Ovary (tissue), 9 donors: Measurements from ENCODE around the gene MALRD1. TPM values are rescaled to one million over a fixed set of nuclear protein-coding genes. Genes with fewer than 3 reads are reported as not detected.

Experiments used
- DNase-seq, 5 donors: peaks; one replicate each; pipeline ENCODE4 v3.0.0-alpha.2; 2019 to 2020
- H3K27ac ChIP-seq, 2 donors: fragments of 200-600 bp; one replicate each; pipeline versions ENCODE4 v1.5.1 to v1.8.0; 2019 to 2022
- H3K27me3 ChIP-seq: fragments of 200-600 bp; one replicate; pipeline ENCODE4 v1.8.0; 2022
- H3K36me3 ChIP-seq: fragments of 200-600 bp; sonication (generic); one replicate; pipeline ENCODE4 v1.5.1; 2019
- H3K4me1 ChIP-seq: one replicate; pipeline ENCODE4 v1.8.1; 2013; ENCODE audit warnings: mild to moderate bottlenecking, moderate library complexity; ENCODE audit not compliant: insufficient read depth
- H3K4me3 ChIP-seq: fragments of 200-600 bp; sonication (generic); one replicate; pipeline ENCODE4 v1.5.1; 2017
- H3K9me3 ChIP-seq, 2 donors: fragments of 200-600 bp in 1 of 2; sonication (generic) in 1 of 2; one replicate each; pipeline versions ENCODE4 v1.5.1 to v1.8.1; 2013 to 2019; ENCODE audit warnings: mild to moderate bottlenecking in 1 of 2, moderate library complexity in 1 of 2
- CTCF ChIP-seq, 3 donors: fragments of 450-650 bp in 2 of 3; fragments of 200-600 bp in 1 of 3; IDR thresholded peaks; one replicate each; pipeline versions ENCODE4 v1.5.1 to v1.8.0; 2016 to 2022; ENCODE audit warnings: antibody characterized with exemption in 3 of 3, mild to moderate bottlenecking in 1 of 3
- EP300 ChIP-seq: sonication (generic); formaldehyde crosslinking; IDR thresholded peaks from one replicate; pipeline ENCODE4 v1.6.1; 2017; ENCODE audit warnings: antibody characterized with exemption
- POLR2A ChIP-seq: fragments of 450-650 bp; IDR thresholded peaks from one replicate; pipeline ENCODE4 v1.6.1; 2017; ENCODE audit warnings: antibody characterized with exemption, mild to moderate bottlenecking, moderate library complexity
- WGBS, 3 donors: extraction: QIAGEN DNeasy Blood & Tissue Kit in 1 of 3; methylation state at CpG; one replicate each; pipeline versions ENCODE4 v1.1.5 to v1.1.7; 2013 to 2017; 5-methylcytosine and 5-hydroxymethylcytosine counted together
- intact Hi-C, 4 donors: fragments of 100-400 bp; cut with DNase I; formaldehyde crosslinking; loops; one replicate each; pipeline versions ENCODE4 v1.11.0 to v1.15.1; 2022 to 2023
- polyA plus RNA-seq, 2 donors: library from polyadenylated mRNA; stranded (reverse); fragments of 200-250 nt in 1 of 2; fragments of 350-450 nt in 1 of 2; fragmentation: Illumina TruSeq in 1 of 2; extraction: RNeasy Lipid Tissue Mini Kit (QIAGEN cat#74804) in 1 of 2; gene quantifications; one replicate each; pipeline ENCODE4 v1.2.3, GENCODE V29; 2013 to 2014
- total RNA-seq, 7 donors: library from RNA; depleted of rRNA in 2 of 7; stranded (reverse); fragments of >200 nt in 2 of 7; fragmentation: NEBNext Ultra II Directional in 3 of 7; extraction: Animal tissue kit (Norgen Biotek cat#: 25700) in 3 of 7; gene quantifications; one replicate each; pipeline versions ENCODE4 v1.1.0 to v1.2.4, GENCODE V29; 2016 to 2023
- donor health status: DM: no; HTN: no; CAD: no; lungs with moderate emphysema.
- donor health status: DM: no; HTN: no; CAD: no.
- donor health status: Bipolar disorder and iron deficiency.
- donor health status: DM: yes; HTN: yes; CAD: no.
- donor health status: DM: no; HTN: no; CAD: no.
- donor health status: DM: yes; HTN: yes; CAD: no.

Gene MALRD1
- total and polyA plus RNA-seq, 9 donors, result 0.56 to 12.1 (median 1.9) TPM

- H3K4me3 ChIP-seq, result no peak overlapping the region
- no peaks in the 10 kb centered on the region for H3K36me3 ChIP-seq
- H3K9me3 ChIP-seq, result no peaks in the 10 kb centered on the region
- H3K27me3 ChIP-seq, result no peaks in the 10 kb centered on the region
- DNase-seq, result no peak
- no peak for TF ChIP-seq EP300
- TF ChIP-seq CTCF (IDR thresholded peaks at IDR 0.05), result no peak
- no peak for TF ChIP-seq POLR2A
- intact Hi-C loops, result no loop called here
- H3K27ac ChIP-seq, result no peak overlapping the region
- WGBS, 3 donors, result 73 to 81% (median 77%) methylated on average over 3 of the region's 3 CpGs
- H3K4me1 ChIP-seq, result peaks cover 2% of the 10 kb centered on the region
Observed at GRCh38 chr10:19640566-19641263, 592.1 kb downstream of the MALRD1 start.

DNA sequence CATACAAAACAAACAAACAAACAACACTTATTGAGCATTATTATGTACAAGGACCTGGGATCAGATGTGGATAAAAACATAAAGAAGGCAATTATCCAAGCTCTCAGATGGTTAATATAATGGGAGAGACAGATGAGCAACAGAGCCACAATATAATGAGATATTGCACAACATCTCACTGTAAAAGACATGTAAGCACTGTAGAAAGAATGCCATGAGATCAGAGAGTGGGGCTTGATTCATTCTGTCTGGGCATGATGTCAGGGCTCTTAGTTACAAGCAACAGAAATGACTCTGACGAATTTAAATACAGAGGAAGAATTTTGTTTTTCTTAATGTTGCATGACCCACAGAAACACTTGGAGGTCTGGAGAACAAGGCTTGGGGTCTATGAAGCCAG is 602.9 kb downstream of the MALRD1 start:
- Histone ChIP-seq H3K27ac (no peak overlapping the region), H3K9me3 (no peaks in the 10 kb centered on the region), H3K27me3 (no peaks in the 10 kb centered on the region), H3K4me3 (no peak overlapping the region), H3K36me3 (no peaks in the 10 kb centered on the region), H3K4me1 (no peaks in the 10 kb centered on the region)
- 70 to 83% (median 74%) methylated on average over 1 of the region's 1 CpG for WGBS, 3 donors
- DNase-seq, result no peak
- intact Hi-C loops, result loop anchor here in 1 of 4 donors (5.0 kb wide), 1 partner anchor 261 kb away; no protein-coding TSS in a partner anchor
- no peak for TF ChIP-seq EP300
- TF ChIP-seq POLR2A, result no peak

- TF ChIP-seq CTCF (IDR thresholded peaks at IDR 0.05) (no peak), EP300 (no peak), POLR2A (no peak)
- DNase-seq, result no peak
- no peaks in the 10 kb centered on the region for H3K4me1 ChIP-seq
- intact Hi-C loops, result loop anchor here in 1 of 4 donors (5.0 kb wide), 1 partner anchor 260 kb away; no protein-coding TSS in a partner anchor
- no peak overlapping the region for H3K27ac ChIP-seq
- H3K9me3 ChIP-seq, result no peaks in the 10 kb centered on the region
- WGBS, 3 donors, result 65 to 92% (median 77%) methylated on average over 1 of the region's 1 CpG
- no peak overlapping the region for H3K4me3 ChIP-seq
- no peaks in the 10 kb centered on the region for H3K27me3 ChIP-seq
- no peaks in the 10 kb centered on the region for H3K36me3 ChIP-seq
Observed at GRCh38 chr10:19652750-19653149, 604.1 kb downstream of the MALRD1 start.

- H3K27me3 ChIP-seq, result no peaks in the 10 kb centered on the region
- TF ChIP-seq EP300 (no peak), POLR2A (no peak)
- H3K36me3 ChIP-seq, result no peaks in the 10 kb centered on the region
- no peak for DNase-seq
- no peak overlapping the region for H3K27ac ChIP-seq
- intact Hi-C loops, result loop anchor here in 1 of 4 donors (5.0 kb wide), 1 partner anchor 258 kb away; no protein-coding TSS in a partner anchor
- H3K9me3 ChIP-seq, result no peaks in the 10 kb centered on the region
- WGBS, 3 donors, result 54 to 65% (median 58%) methylated on average over 2 of the region's 2 CpGs
- H3K4me3 ChIP-seq, result no peak overlapping the region
- no peaks in the 10 kb centered on the region for H3K4me1 ChIP-seq
Observed at GRCh38 chr10:19653931-19654330, 605.3 kb downstream of the MALRD1 start.

- H3K4me1 ChIP-seq, result no peaks in the 10 kb centered on the region
- no peaks in the 10 kb centered on the region for H3K27me3 ChIP-seq
- H3K4me3 ChIP-seq, result no peak overlapping the region
- WGBS, 3 donors, result 15 to 27% (median 17%) methylated on average over 3 of the region's 3 CpGs
- H3K36me3 ChIP-seq, result no peaks in the 10 kb centered on the region
- DNase-seq, result no peak
- TF ChIP-seq CTCF (IDR thresholded peaks at IDR 0.05) (no peak), POLR2A (no peak), EP300 (no peak)
- no peaks in the 10 kb centered on the region for H3K9me3 ChIP-seq
- intact Hi-C loops, result loop anchor here in 1 of 4 donors (5.0 kb wide), 1 partner anchor 258 kb away; no protein-coding TSS in a partner anchor
- H3K27ac ChIP-seq, result no peak overlapping the region
Observed at GRCh38 chr10:19654576-19654975, 606.0 kb downstream of the MALRD1 start.
